Smooth muscle cell (in vitro differentiated cells): ENCODE measurements around the gene JAKMIP1. TPM values are rescaled to one million over a fixed set of nuclear protein-coding genes. Genes with fewer than 3 reads are reported as not detected.

Experiments
- DNase-seq: peaks from one replicate; lab custom pipeline; 2025; ENCODE audit not compliant: unreplicated experiment; lab: John Stamatoyannopoulos, UW
- H2AFZ ChIP-seq: fragments of 200-600 bp; sonication (generic); 2 replicates; pipeline ENCODE4 v1.6.0; 2016; ENCODE audit warnings: antibody characterized with exemption, low read depth, mild to moderate bottlenecking
- H3F3A ChIP-seq: fragments of 200-600 bp; sonication (generic); 2 replicates; pipeline ENCODE4 v1.6.0; 2017; ENCODE audit warnings: antibody characterized with exemption, low read depth
- H3K27ac ChIP-seq: fragments of 200-600 bp; sonication (generic); 2 replicates; pipeline ENCODE4 v1.5.1; 2016; ENCODE audit warnings: low read depth, mild to moderate bottlenecking
- H3K27me3 ChIP-seq: fragments of 200-600 bp; sonication (generic); 2 replicates; pipeline ENCODE4 v1.6.1; 2016; ENCODE audit warnings: low read depth, mild to moderate bottlenecking
- H3K36me3 ChIP-seq: fragments of 200-600 bp; sonication (generic); 2 replicates; pipeline ENCODE4 v1.5.1; 2016; ENCODE audit warnings: low read depth
- H3K4me1 ChIP-seq: fragments of 200-600 bp; sonication (generic); 2 replicates; pipeline ENCODE4 v1.5.1; 2016; ENCODE audit warnings: low read depth
- H3K4me2 ChIP-seq: fragments of 200-600 bp; sonication (generic); 2 replicates; pipeline ENCODE4 v1.6.0; 2016; ENCODE audit warnings: mild to moderate bottlenecking
- H3K4me3 ChIP-seq: fragments of 200-600 bp; sonication (generic); 2 replicates; pipeline ENCODE4 v1.5.1; 2016; ENCODE audit warnings: mild to moderate bottlenecking
- H3K79me2 ChIP-seq: fragments of 200-600 bp; sonication (generic); 2 replicates; pipeline ENCODE4 v1.6.0; 2016; ENCODE audit warnings: low read depth, mild to moderate bottlenecking
- H3K9ac ChIP-seq: fragments of 200-600 bp; sonication (generic); 2 replicates; pipeline ENCODE4 v1.6.0; 2016; ENCODE audit warnings: low read depth
- H3K9me3 ChIP-seq: fragments of 200-600 bp; sonication (generic); replicated peaks from 2 replicates; pipeline ENCODE4 v1.5.1; 2016; ENCODE audit warnings: low read depth
- H4K20me1 ChIP-seq: fragments of 200-600 bp; sonication (generic); 2 replicates; pipeline ENCODE4 v1.6.0; 2016; ENCODE audit warnings: low read depth
- CTCF ChIP-seq: fragments of 200-600 bp; sonication (generic); IDR thresholded peaks from 2 replicates; pipeline ENCODE4 v1.5.1; 2017; ENCODE audit warnings: borderline replicate concordance, mild to moderate bottlenecking, antibody characterized with exemption; ENCODE audit not compliant: insufficient read depth, poor library complexity, severe bottlenecking
- WGBS: methylation state at CpG from one replicate; pipeline ENCODE4 v1.1.7; 2016; ENCODE audit warnings: low lambda C conversion rate; 5-methylcytosine and 5-hydroxymethylcytosine counted together
- polyA plus RNA-seq: library from polyadenylated mRNA; unstranded; fragments of >200 nt; fragmentation: Nextera tagmentation; extraction: Ambion mirVana; gene quantifications from 2 replicates; pipeline ENCODE4 v1.2.1, GENCODE V29; 2016
- total RNA-seq: library from RNA; depleted of rRNA; stranded (reverse); fragments of >200 nt; gene quantifications from 2 replicates; pipeline ENCODE4 v1.2.3, GENCODE V29; 2014

The JAKMIP1 gene
- total and polyA plus RNA-seq, 2 experiments from 2014 or later = 0.64 TPM; not detected in 1

DNA sequence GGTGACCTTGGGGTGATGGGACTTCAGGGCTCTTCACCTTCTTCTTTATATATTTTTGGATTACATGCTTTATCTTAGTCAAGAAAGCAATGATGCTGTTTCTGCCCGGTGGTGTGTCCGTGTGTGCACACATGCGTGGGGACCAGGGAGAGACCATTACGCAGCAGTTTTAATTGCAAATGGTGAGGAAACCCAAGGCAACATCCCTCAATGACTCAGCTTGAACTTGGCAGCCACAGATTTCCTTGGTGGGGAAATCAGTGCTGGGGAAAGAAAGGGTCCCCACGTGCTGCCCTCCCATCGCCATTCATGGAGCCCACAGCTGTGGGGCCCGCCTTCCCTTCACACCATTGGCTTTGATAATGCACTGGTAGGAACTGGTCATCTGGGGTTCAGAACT is 136.0 kb downstream of the JAKMIP1 start:
- 91% methylated on average over 7 of the region's 7 CpGs for WGBS
- Histone ChIP-seq H3K4me3 (no peak overlapping the region), H3K79me2 (no peaks in the 10 kb centered on the region), H2AFZ (no peak overlapping the region), H3K36me3 (no peaks in the 10 kb centered on the region), H4K20me1 (no peaks in the 10 kb centered on the region), H3K9ac (no peak overlapping the region), H3K27me3 (no peaks in the 10 kb centered on the region), H3K4me2 (no peak overlapping the region), H3K9me3 (no peaks in the 10 kb centered on the region), H3F3A (no peaks in the 10 kb centered on the region), H3K4me1 (no peaks in the 10 kb centered on the region), H3K27ac (no peak overlapping the region)
- TF ChIP-seq CTCF = no peak
- DNase-seq = no peak

- H3K9ac ChIP-seq = no peak overlapping the region
- no peak overlapping the region for H3K27ac ChIP-seq
- no peaks in the 10 kb centered on the region for H3K9me3 ChIP-seq
- no peak for TF ChIP-seq CTCF
- H3K36me3 ChIP-seq = no peaks in the 10 kb centered on the region
- no peak for DNase-seq
- no peaks in the 10 kb centered on the region for H3F3A ChIP-seq
- H3K4me2 ChIP-seq = no peak overlapping the region
- 98% methylated on average over 10 of the region's 10 CpGs for WGBS
- H4K20me1 ChIP-seq = no peaks in the 10 kb centered on the region
- no peaks in the 10 kb centered on the region for H3K4me1 ChIP-seq
- no peak overlapping the region for H2AFZ ChIP-seq
- H3K79me2 ChIP-seq = no peaks in the 10 kb centered on the region
- H3K4me3 ChIP-seq = no peak overlapping the region
- H3K27me3 ChIP-seq = no peaks in the 10 kb centered on the region
Measured at GRCh38 chr4:6063684-6064083, 136.7 kb downstream of the JAKMIP1 start.

DNA sequence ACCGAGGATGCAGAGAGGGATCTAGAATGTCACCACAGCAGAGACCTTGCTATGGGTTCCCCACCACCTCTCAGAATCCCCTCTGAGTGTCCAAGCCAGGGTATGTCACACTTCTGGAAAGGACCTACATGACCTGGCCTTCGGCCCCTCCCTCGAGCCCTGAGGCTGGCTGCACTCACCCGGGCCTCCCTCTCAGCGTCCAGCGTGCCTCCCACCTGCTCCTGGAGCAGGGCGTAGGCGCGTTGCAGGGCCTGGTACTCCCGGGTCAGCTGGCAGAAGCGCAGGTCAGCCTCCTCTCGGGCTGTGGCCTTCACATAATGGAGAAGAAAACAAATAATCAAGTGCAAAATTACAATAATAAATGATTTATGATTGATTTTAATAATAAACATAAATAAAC is 138.2 kb downstream of the JAKMIP1 start:
- H3K9me3 ChIP-seq = no peaks in the 10 kb centered on the region
- 95% methylated on average over 12 of the region's 12 CpGs for WGBS

More for the DNA sequence above, 138.2 kb downstream of the JAKMIP1 start:
- no peaks in the 10 kb centered on the region for H3F3A ChIP-seq
- DNase-seq = no peak
- H3K9ac ChIP-seq = no peak overlapping the region
- H3K4me2 ChIP-seq = no peak overlapping the region
- no peaks in the 10 kb centered on the region for H3K27me3 ChIP-seq
- H3K27ac ChIP-seq = no peak overlapping the region
- no peak overlapping the region for H3K4me3 ChIP-seq
- no peak overlapping the region for H2AFZ ChIP-seq
- no peaks in the 10 kb centered on the region for H4K20me1 ChIP-seq
- no peaks in the 10 kb centered on the region for H3K79me2 ChIP-seq
- TF ChIP-seq CTCF = no peak
- no peaks in the 10 kb centered on the region for H3K4me1 ChIP-seq
- no peaks in the 10 kb centered on the region for H3K36me3 ChIP-seq
